H1 (cell line): ENCODE results near the gene SHLD3. TPM values are rescaled to one million over a fixed set of nuclear protein-coding genes. Genes with fewer than 3 reads are reported as not detected.

Experiments used
- CTCF ChIA-PET: fragments of 300-600 bp; sonication (Branson Sonifier 250); formaldehyde crosslinking; loops from one replicate; lab custom pipeline; 2021; ENCODE audit not compliant: partially characterized antibody; lab: Charles Lee
- POLR2A ChIA-PET: fragments of 300-600 bp; sonication (Branson Sonifier 250); formaldehyde crosslinking; loops from one replicate; lab custom pipeline; 2021; ENCODE audit warnings: inconsistent platforms; ENCODE audit not compliant: partially characterized antibody; lab: Charles Lee
- DNase-seq, 2 experiments: peaks; one replicate each; pipeline versions ENCODE4 v3.0.0 to v3.0.0-alpha.2; 2010 to 2022; ENCODE audit warnings: low spot score in 2 of 2, low read depth in 1 of 2, mixed read lengths in 1 of 2
- FAIRE-seq: peaks from 2 replicates; lab custom pipeline; 2011; peaks lifted over from hg19 to GRCh38; lab: Jason Lieb, UNC
- H2AFZ ChIP-seq: 2 replicates; pipeline ENCODE4 v1.8.1; 2012; ENCODE audit warnings: low read length, inconsistent platforms
- H2AK5ac ChIP-seq: 2 replicates; pipeline ENCODE4 v1.6.1; 2013; ENCODE audit warnings: low read depth, low read length
- H2BK120ac ChIP-seq: replicated peaks from 2 replicates; pipeline ENCODE3; 2013; ENCODE audit warnings: low read depth, low read length, inconsistent platforms
- H2BK12ac ChIP-seq: 2 replicates; pipeline ENCODE4 v1.6.1; 2013; ENCODE audit warnings: low read depth, low read length
- H2BK15ac ChIP-seq: 2 replicates; pipeline ENCODE4 v1.6.1; 2013; ENCODE audit warnings: low read length
- H2BK20ac ChIP-seq: 2 replicates; pipeline ENCODE4 v1.6.1; 2013; ENCODE audit warnings: low read length
- H2BK5ac ChIP-seq: 2 replicates; pipeline ENCODE4 v1.6.1; 2013; ENCODE audit warnings: low read depth, low read length
- H3K14ac ChIP-seq: 2 replicates; pipeline ENCODE4 v1.6.1; 2013; ENCODE audit warnings: inconsistent platforms; ENCODE audit not compliant: insufficient read length
- H3K18ac ChIP-seq: 2 replicates; pipeline ENCODE4 v1.6.1; 2013; ENCODE audit warnings: low read length; ENCODE audit errors: extremely low read depth
- H3K23ac ChIP-seq: 2 replicates; pipeline ENCODE4 v1.6.1; 2013; ENCODE audit warnings: inconsistent platforms; ENCODE audit not compliant: insufficient read length
- H3K23me2 ChIP-seq: 2 replicates; pipeline ENCODE4 v1.6.1; 2013; ENCODE audit warnings: low read depth, low read length
- H3K27ac ChIP-seq: 2 replicates; pipeline ENCODE4 v1.6.1; 2011; ENCODE audit warnings: low read depth, low read length, inconsistent platforms
- H3K27me3 ChIP-seq, 4 experiments: replicated peaks in 1 of 4; 1 replicate in 1 of 4; 2 replicates in 3 of 4; pipeline versions ENCODE4 v1.6.1 to v1.8.1; 2011 to 2013; ENCODE audit warnings: low read length in 3 of 4, mild to moderate bottlenecking in 3 of 4, inconsistent platforms in 2 of 4, mixed read lengths in 2 of 4, moderate library complexity in 1 of 4; ENCODE audit not compliant: control insufficient read depth in 3 of 4, insufficient read depth in 3 of 4; ENCODE audit errors: extremely low read depth in 1 of 4
- H3K36me3 ChIP-seq, 4 experiments: 2 replicates each; pipeline versions ENCODE4 v1.6.1 to v1.8.1; 2011 to 2013; ENCODE audit warnings: mild to moderate bottlenecking in 4 of 4, low read length in 3 of 4, moderate library complexity in 2 of 4, control low read depth in 1 of 4, inconsistent platforms in 1 of 4; ENCODE audit not compliant: insufficient read depth in 4 of 4, control insufficient read depth in 2 of 4
- H3K4ac ChIP-seq: replicated peaks from 2 replicates; pipeline ENCODE3; 2013; ENCODE audit warnings: low read length, low read depth, mixed read lengths, inconsistent platforms; ENCODE audit not compliant: insufficient read length
- H3K4me1 ChIP-seq, 4 experiments: replicated peaks in 1 of 4; 1 replicate in 1 of 4; 2 replicates in 3 of 4; pipeline versions ENCODE4 v1.6.1 to v1.8.1; 2011 to 2013; ENCODE audit warnings: low read length in 3 of 4, inconsistent platforms in 2 of 4, mixed read lengths in 1 of 4; ENCODE audit not compliant: insufficient read depth in 4 of 4, control insufficient read depth in 3 of 4
- H3K4me2 ChIP-seq, 2 experiments: 2 replicates each; pipeline versions ENCODE4 v1.6.1 to v1.8.1; 2011 to 2013; ENCODE audit warnings: low read depth in 2 of 2, low read length in 2 of 2, control low read depth in 1 of 2, inconsistent platforms in 1 of 2, mild to moderate bottlenecking in 1 of 2; ENCODE audit not compliant: insufficient read depth in 1 of 2
- H3K4me3 ChIP-seq, 4 experiments: fragments of 200-600, 300-600 bp in 1 of 4; sonication (generic), shearing (Covaris generic), sonication (Bioruptor Twin) in 1 of 4; 2 replicates each; pipeline versions ENCODE4 v1.5.1 to v1.8.1; 2011 to 2016; ENCODE audit warnings: low read length in 4 of 4, low read depth in 3 of 4, control low read depth in 2 of 4, inconsistent platforms in 2 of 4, mild to moderate bottlenecking in 2 of 4, mixed read lengths in 1 of 4, moderate library complexity in 1 of 4; ENCODE audit not compliant: insufficient read depth in 2 of 4; ENCODE audit errors: extremely low read depth in 1 of 4
- H3K56ac ChIP-seq: replicated peaks from 2 replicates; pipeline ENCODE3; 2013; ENCODE audit warnings: low read depth, mild to moderate bottlenecking, mixed read lengths, low read length, inconsistent platforms; ENCODE audit not compliant: insufficient read length
- H3K79me1 ChIP-seq: 2 replicates; pipeline ENCODE4 v1.6.1; 2013; ENCODE audit warnings: low read depth, low read length, control low read depth
- H3K79me2 ChIP-seq, 2 experiments: 2 replicates each; pipeline versions ENCODE4 v1.6.1 to v1.8.1; 2012 to 2013; ENCODE audit warnings: low read length in 2 of 2, mild to moderate bottlenecking in 2 of 2, inconsistent platforms in 1 of 2; ENCODE audit not compliant: insufficient read depth in 2 of 2, control insufficient read depth in 1 of 2
- H3K9ac ChIP-seq, 4 experiments: replicated peaks in 1 of 4; 1 replicate in 1 of 4; 2 replicates in 3 of 4; pipeline versions ENCODE4 v1.6.1 to v1.8.1; 2011 to 2013; ENCODE audit warnings: low read depth in 3 of 4, low read length in 3 of 4, control low read depth in 2 of 4, mild to moderate bottlenecking in 2 of 4, moderate library complexity in 2 of 4, inconsistent platforms in 1 of 4; ENCODE audit errors: extremely low read depth in 1 of 4
- H3K9me3 ChIP-seq, 2 experiments: 2 replicates each; pipeline versions ENCODE4 v1.6.1 to v1.8.1; 2012 to 2013; ENCODE audit warnings: mild to moderate bottlenecking in 2 of 2, moderate library complexity in 2 of 2, control low read depth in 1 of 2, inconsistent platforms in 1 of 2, low read depth in 1 of 2, low read length in 1 of 2, mixed read lengths in 1 of 2; ENCODE audit not compliant: insufficient read depth in 2 of 2
- H4K20me1 ChIP-seq, 2 experiments: replicated peaks in 1 of 2; 2 replicates each; pipeline versions ENCODE3 to v1.8.1; 2011 to 2013; ENCODE audit warnings: inconsistent platforms in 2 of 2, low read length in 2 of 2, mild to moderate bottlenecking in 1 of 2; ENCODE audit not compliant: insufficient read depth in 2 of 2, control insufficient read depth in 1 of 2
- H4K5ac ChIP-seq: 2 replicates; pipeline ENCODE4 v1.6.1; 2013; ENCODE audit warnings: low read length, low read depth, mixed read lengths, inconsistent platforms; ENCODE audit not compliant: insufficient read length
- H4K8ac ChIP-seq: 2 replicates; pipeline ENCODE4 v1.8.0; 2013; ENCODE audit warnings: mild to moderate bottlenecking, moderate library complexity, low read length, inconsistent platforms; ENCODE audit not compliant: insufficient read depth; ENCODE audit errors: extremely low read depth
- H4K91ac ChIP-seq: replicated peaks from 2 replicates; pipeline ENCODE3; 2013; ENCODE audit warnings: low read length, mixed read lengths, inconsistent platforms; ENCODE audit not compliant: insufficient read length
- ASH2L ChIP-seq: fragments of 200-600, 300-600 bp; sonication (generic); IDR thresholded peaks from one replicate; pipeline ENCODE4 v1.7.1; 2017; ENCODE audit warnings: low read length
- CREB1 ChIP-seq: IDR thresholded peaks from 2 replicates; pipeline ENCODE4 v1.6.1; 2012; ENCODE audit warnings: inconsistent platforms
- HDAC2 ChIP-seq, 2 experiments: fragments of 300-600 bp in 1 of 2; sonication (generic) in 1 of 2; IDR thresholded peaks; 2 replicates each; pipeline ENCODE4 v1.6.1; 2011 to 2012; ENCODE audit warnings: low read depth in 2 of 2, low read length in 2 of 2, mild to moderate bottlenecking in 2 of 2, moderate library complexity in 2 of 2, borderline replicate concordance in 1 of 2, inconsistent platforms in 1 of 2
- JUN ChIP-seq: IDR thresholded peaks from 2 replicates; pipeline ENCODE4 v1.6.1; 2011; ENCODE audit warnings: low read depth, mild to moderate bottlenecking, improper control_type of control experiment, low read length
- JUND ChIP-seq: IDR thresholded peaks from 2 replicates; pipeline ENCODE4 v1.6.1; 2011; ENCODE audit warnings: mild to moderate bottlenecking, improper control_type of control experiment, low read length
- NANOG ChIP-seq: IDR thresholded peaks from 2 replicates; pipeline ENCODE4 v1.6.1; 2011; ENCODE audit warnings: low read length, low read depth, mild to moderate bottlenecking, inconsistent platforms; ENCODE audit not compliant: insufficient read depth, poor library complexity, severe bottlenecking
- POLR2AphosphoS5 ChIP-seq: IDR thresholded peaks from 2 replicates; pipeline ENCODE4 v1.6.1; 2011; ENCODE audit warnings: low read depth, low read length
- POU5F1 ChIP-seq: IDR thresholded peaks from 2 replicates; pipeline ENCODE4 v1.6.1; 2011; ENCODE audit warnings: low read depth, mild to moderate bottlenecking, low read length, moderate library complexity
- TEAD4 ChIP-seq: IDR thresholded peaks from 2 replicates; pipeline ENCODE4 v1.6.1; 2012; ENCODE audit warnings: low read depth, low read length, inconsistent platforms, mixed read lengths
- YY1 ChIP-seq: IDR thresholded peaks from 2 replicates; pipeline ENCODE4 v1.6.1; 2011; ENCODE audit warnings: low read depth, mild to moderate bottlenecking, low read length
- WGBS, 2 experiments: shearing (Covaris generic) in 1 of 2; methylation state at CpG; one replicate each; pipeline versions ENCODE4 v1.1.6 to v1.1.7; 2013 to 2015; ENCODE audit warnings: low lambda C conversion rate in 2 of 2, mixed read lengths in 2 of 2, inconsistent platforms in 1 of 2, low coverage in 1 of 2, missing lambda C conversion rate in 1 of 2; ENCODE audit not compliant: insufficient replicate concordance in 2 of 2, insufficient coverage in 1 of 2, insufficient read length in 1 of 2; ENCODE audit errors: extremely low coverage in 1 of 2, missing lambda C conversion rate in 1 of 2; 5-methylcytosine and 5-hydroxymethylcytosine counted together
- polyA plus RNA-seq, 7 experiments: library from polyadenylated mRNA; depleted of rRNA in 3 of 7; stranded (reverse) in 5 of 7; unstranded in 2 of 7; fragments of >200 nt in 5 of 7; fragments of 200-250 nt in 2 of 7; gene quantifications; 1 replicate in 5 of 7; 2 replicates in 1 of 7; 4 replicates in 1 of 7; pipeline versions ENCODE4 v1.2.1 to v1.2.3, GENCODE V29; 2011 to 2013; ENCODE audit warnings: missing spikeins in 2 of 7, mixed read lengths in 2 of 7
- total RNA-seq: library from RNA; stranded (reverse); fragmentation: NEBNext Ultra II Directional; extraction: Animal tissue kit (Norgen Biotek cat#: 25700); gene quantifications from 2 replicates; pipeline ENCODE4 v1.2.1, GENCODE V29; 2021
- TF ChIP-seq, protein P1 (sequence below), 3 experiments: IDR thresholded peaks; 1 replicate in 2 of 3; 2 replicates in 1 of 3; pipeline versions ENCODE4 v1.5.1 to v1.6.1; 2011; ENCODE audit warnings: low read length in 3 of 3, mild to moderate bottlenecking in 3 of 3, inconsistent platforms in 2 of 3, low read depth in 1 of 3, moderate library complexity in 1 of 3; ENCODE audit not compliant: insufficient read depth in 1 of 3; ENCODE audit errors: control extremely low read depth in 1 of 3

Gene SHLD3
- total and polyA plus RNA-seq, 2 of the 8 experiments (the other 6 are each of a cell fraction or from before 2014, with no cell fraction given), result 1.9 to 3.2 TPM

DNA sequence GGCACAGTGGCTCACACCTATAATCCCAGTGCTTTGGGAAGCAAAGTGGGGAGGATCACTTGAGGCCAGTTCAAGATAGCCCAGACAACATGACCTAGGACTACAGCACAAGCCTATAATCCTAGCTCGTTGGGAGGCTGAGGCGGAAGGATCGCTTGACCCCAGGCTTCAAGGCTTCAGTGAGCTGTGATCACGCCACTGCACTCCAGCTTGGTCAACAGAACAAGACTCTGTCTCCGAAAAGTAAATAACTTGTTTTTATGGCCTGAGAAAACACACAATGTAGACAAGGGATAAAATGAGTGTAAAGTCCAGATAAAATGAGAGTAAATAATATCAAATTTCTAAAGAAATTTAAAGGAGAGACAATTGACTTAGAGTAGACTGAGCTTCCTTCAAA is 26.3 kb downstream of the SHLD3 start:
- no peak overlapping the region for H3K9ac ChIP-seq
- no peaks in the 10 kb centered on the region for H3K9me3 ChIP-seq
- no peaks in the 10 kb centered on the region for H4K20me1 ChIP-seq
- H2BK20ac ChIP-seq, result no peak overlapping the region
- H3K4me1 ChIP-seq, result peaks cover 0 to 4% (median 0%) of the 10 kb centered on the region in 4 experiments; a peak in 2 of 7 replicates
- no peak overlapping the region for H4K5ac ChIP-seq
- H3K79me2 ChIP-seq, result no peaks in the 10 kb centered on the region
- 77% methylated on average over 5 of the region's 5 CpGs; no CpG with 5 or more reads in 1 of the 2 experiments for WGBS, 2 experiments
- H3K36me3 ChIP-seq, result peaks cover 0 to 3% (median 0%) of the 10 kb centered on the region in 4 experiments; a peak in 2 of 8 replicates
- H4K91ac ChIP-seq, result no peak overlapping the region
- H3K27me3 ChIP-seq, result no peaks in the 10 kb centered on the region
- no peak overlapping the region for H3K23ac ChIP-seq
- POLR2A ChIA-PET, result interaction anchor here (0.6 to 1.5 kb wide), 4 partner anchors 25 to 1652 kb away, joined by 3 to 5 read pairs (median 4); partner anchors contain the start of gene TRIM23
- no peak overlapping the region for H3K4me3 ChIP-seq
- no peak overlapping the region for H2BK15ac ChIP-seq
- no peak overlapping the region for H2AK5ac ChIP-seq
- no peak for FAIRE-seq
- CTCF ChIA-PET, result interaction anchor here (0.7 to 1.6 kb wide), 3 partner anchors 13 to 90 kb away, joined by 3 to 9 read pairs (median 3); no protein-coding TSS in a partner anchor
- no peak for TF ChIP-seq JUN
- no peak for TF ChIP-seq YY1
- no peak for TF ChIP-seq TEAD4
- TF ChIP-seq CREB1, result no peak
- no peak for TF ChIP-seq HDAC2 (IDR thresholded peaks at IDR 0.05; ENCODE audit: borderline replicate concordance in 1 of 2, low read depth in 2 of 2, low read length in 2 of 2)
- no peak for TF ChIP-seq ASH2L
- TF ChIP-seq NANOG, result no peak
- TF ChIP-seq POLR2AphosphoS5, result no peak
- TF ChIP-seq POU5F1, result no peak
- no peak for TF ChIP-seq JUND
- TF ChIP-seq, protein P1, sequence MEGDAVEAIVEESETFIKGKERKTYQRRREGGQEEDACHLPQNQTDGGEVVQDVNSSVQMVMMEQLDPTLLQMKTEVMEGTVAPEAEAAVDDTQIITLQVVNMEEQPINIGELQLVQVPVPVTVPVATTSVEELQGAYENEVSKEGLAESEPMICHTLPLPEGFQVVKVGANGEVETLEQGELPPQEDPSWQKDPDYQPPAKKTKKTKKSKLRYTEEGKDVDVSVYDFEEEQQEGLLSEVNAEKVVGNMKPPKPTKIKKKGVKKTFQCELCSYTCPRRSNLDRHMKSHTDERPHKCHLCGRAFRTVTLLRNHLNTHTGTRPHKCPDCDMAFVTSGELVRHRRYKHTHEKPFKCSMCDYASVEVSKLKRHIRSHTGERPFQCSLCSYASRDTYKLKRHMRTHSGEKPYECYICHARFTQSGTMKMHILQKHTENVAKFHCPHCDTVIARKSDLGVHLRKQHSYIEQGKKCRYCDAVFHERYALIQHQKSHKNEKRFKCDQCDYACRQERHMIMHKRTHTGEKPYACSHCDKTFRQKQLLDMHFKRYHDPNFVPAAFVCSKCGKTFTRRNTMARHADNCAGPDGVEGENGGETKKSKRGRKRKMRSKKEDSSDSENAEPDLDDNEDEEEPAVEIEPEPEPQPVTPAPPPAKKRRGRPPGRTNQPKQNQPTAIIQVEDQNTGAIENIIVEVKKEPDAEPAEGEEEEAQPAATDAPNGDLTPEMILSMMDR (IDR thresholded peaks at IDR 0.05; ENCODE audit: control extremely low read depth in 1 of 3, insufficient read depth in 1 of 3, low read depth in 1 of 3, low read length in 3 of 3), result no peak
- TF ChIP-seq, all 59 proteins: peak for 0
- H3K4ac ChIP-seq, result no peak overlapping the region
- H2BK120ac ChIP-seq, result no peak overlapping the region
- no peak for DNase-seq
- no peaks in the 10 kb centered on the region for H3K23me2 ChIP-seq
- H4K8ac ChIP-seq, result no peak overlapping the region
- no peak overlapping the region for H3K27ac ChIP-seq
- no peak overlapping the region for H3K18ac ChIP-seq
- H3K56ac ChIP-seq, result no peak overlapping the region
- H2BK5ac ChIP-seq, result no peak overlapping the region
- H3K4me2 ChIP-seq, result no peak overlapping the region
- H3K79me1 ChIP-seq, result no peaks in the 10 kb centered on the region
- no peak overlapping the region for H3K14ac ChIP-seq
- H2BK12ac ChIP-seq, result no peak overlapping the region
- H2AFZ ChIP-seq, result no peak overlapping the region
